ENCODE measurements around the gene CPNE2.

The CPNE2 gene

GRCh38 chr16:57126411-57126810 is 34.0 kb downstream of the CPNE2 start:
- no peak for DNase-seq

GRCh38 chr16:57127037-57127763 is 34.8 kb downstream of the CPNE2 start:
- DNase-seq, result no peak

DNA sequence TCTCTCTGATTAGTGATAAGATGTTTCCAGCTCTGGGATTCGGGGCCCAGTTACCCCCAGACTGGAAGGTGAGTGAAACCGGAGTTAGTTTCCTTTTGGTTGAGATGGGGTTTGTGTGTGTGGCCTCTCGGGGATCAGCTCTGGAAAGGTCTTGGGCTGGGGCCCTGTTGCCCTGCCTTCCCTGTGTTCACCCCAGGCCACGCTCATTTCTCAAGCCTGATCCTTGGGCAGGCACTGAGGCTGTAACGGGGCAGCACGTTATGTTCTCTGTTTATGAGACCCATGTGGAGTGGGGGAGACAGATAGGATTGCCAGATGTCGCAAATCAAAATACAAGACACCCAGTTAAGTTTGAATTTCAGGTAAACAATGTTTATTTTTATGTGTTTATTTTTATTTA is 35.5 kb downstream of the CPNE2 start:
- DNase-seq, result no peak

- DNase-seq, result peak; percentile 30
Measured at GRCh38 chr16:57128771-57129389, 36.5 kb downstream of the CPNE2 start.

GRCh38 chr16:57130950-57131321 is 38.6 kb downstream of the CPNE2 start:
- no peak for DNase-seq

DNA sequence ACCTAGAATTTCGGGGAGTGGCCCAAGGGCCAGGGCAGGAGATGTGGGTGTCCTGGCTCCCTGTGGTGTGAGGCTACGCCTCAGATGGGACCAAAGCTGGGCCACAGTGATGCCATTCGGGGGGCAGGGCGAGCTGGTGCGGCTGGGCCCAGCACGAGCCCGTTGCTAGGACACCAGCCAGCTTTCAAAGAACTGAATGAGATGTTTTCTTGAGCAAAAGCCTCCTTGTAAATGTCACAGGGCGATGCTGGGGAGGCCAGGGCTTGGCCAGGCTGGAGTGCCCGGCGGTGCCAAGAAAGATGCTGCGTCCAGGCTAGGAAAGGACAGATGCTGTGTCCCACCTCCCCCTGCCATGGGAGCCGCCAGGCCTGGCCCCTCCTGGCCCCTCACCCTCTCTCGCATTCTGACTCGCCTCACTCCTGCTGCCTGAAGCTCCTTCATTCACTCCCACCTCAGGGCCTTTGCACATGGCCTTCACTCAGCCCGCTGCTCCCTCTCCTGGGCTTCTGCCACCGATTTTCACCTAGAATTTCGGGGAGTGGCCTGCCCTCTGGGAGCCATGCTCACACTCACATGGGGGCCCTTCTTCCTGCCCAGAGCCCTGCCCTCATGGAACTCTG is 39.1 kb downstream of the CPNE2 start:
- DNase-seq, result no peak

- DNase-seq, result no peak
Measured at GRCh38 chr16:57132470-57132869, 40.1 kb downstream of the CPNE2 start.

GRCh38 chr16:57133031-57133430 is 40.6 kb downstream of the CPNE2 start:
- DNase-seq, result no peak

DNA sequence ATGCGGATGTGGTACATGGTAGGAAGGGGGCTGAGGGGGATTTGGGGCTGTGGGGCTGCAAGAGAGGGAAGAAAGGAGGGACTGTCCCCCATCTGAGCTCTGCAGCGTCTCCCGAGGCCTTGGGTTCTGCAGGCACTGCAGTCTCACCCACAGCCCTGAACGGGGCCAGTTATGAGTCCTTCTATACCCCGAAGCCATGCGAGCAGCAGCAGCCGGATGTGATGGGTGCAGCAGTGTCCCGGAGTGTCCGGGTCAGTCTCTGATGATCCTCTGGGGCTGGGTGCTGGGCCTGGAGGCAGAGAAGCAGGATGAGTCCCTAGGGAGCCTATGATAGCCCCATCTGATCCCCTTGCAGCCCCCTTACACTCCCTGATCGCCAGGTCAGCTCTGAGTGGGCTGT is 41.5 kb downstream of the CPNE2 start:
- no peak for DNase-seq

DNA sequence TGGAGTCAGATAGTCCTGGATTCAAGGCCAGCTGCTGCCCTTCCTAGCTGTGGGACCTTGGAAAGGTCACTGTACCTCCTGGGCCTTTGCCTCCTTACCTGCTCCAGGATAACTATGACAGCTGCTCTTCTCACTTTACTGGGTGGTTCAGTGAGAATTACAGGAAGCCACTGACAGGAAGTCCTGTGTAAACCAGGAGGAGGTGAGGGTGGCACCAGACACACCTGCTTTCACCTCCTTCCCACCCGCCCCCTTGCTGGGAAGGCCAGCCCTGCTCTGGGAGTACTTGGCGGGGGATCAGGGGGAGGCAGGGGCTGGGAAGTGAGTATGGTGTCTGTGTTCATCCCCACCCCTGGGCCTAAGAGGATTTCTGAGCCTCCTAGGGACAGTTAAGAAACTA is 42.6 kb downstream of the CPNE2 start:
- peak; percentile 18 for DNase-seq

- DNase-seq, result no peak
Measured at GRCh38 chr16:57137043-57137442, 44.7 kb downstream of the CPNE2 start.

DNA sequence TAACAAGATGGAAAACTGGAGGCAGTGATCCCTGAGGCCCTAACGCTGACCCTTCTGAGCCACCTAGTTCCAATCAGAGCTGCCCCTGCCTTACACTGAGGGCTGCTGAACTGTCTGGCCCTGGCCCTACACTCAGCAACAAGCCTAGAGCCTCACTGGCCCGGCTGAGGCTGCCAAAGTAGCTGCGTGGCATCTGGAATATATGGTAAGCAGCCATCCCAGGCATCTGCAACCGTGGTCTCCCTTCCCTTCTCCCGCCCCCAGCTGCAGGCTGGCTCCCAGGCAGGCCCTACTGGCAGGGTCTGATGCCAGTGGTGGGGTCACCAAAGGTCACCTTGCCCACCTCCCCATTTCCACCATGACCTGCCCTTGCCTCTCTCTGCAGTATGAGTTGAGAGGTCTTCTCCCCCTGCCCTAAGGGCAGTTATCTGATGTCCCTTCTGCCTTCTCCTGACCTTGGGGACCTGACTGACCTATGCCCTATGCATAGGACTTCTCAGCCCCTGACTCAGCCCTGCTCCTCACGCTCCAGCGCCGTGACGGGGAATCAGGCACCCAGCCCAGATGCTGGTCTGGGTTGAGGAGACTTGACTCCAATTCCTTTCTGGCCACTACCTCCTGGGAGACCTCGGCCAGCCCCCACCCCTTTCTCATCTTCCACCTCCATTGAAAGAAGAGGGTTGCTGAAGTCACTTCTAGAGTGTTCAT is 45.3 kb downstream of the CPNE2 start:
- no peak for DNase-seq

DNA sequence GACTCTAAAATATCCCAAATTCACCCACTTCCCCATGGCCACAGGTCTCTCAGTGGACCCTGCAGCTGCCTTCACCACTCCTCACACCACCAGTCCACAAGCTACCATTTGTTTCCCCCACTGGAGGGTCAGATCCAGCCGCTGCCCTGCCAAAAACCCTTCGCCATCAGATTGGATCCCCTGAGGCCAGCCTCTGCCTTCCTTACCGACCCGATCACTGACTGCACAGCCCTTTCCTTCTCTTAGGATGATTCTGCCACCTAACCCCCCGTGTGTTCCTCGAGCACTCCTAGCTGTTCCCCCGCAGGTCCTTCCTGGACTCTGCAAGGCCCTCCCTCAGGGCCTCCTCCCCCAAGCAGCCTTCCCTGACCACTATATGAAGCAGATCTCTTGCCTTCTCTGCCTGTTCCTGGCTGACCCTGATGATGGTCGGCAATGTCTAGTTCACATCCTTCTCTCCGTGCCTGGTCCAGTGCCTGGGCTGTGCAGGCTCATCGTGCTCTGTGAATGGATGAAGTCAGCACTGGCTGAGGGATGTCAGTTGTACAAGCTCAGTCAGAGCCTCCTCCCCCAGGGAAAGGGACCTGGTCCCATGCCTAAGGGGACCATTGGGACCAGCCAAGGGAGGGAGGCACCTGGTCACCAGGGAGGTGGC is 46.0 kb downstream of the CPNE2 start:
- no peak for DNase-seq

- DNase-seq, result no peak
Measured at GRCh38 chr16:57140931-57141668, 48.7 kb downstream of the CPNE2 start.

GRCh38 chr16:57141822-57142631 is 49.6 kb downstream of the CPNE2 start:
- no peak for DNase-seq

GRCh38 chr16:57143149-57143921 is 51.0 kb downstream of the CPNE2 start:
- DNase-seq, result no peak

DNA sequence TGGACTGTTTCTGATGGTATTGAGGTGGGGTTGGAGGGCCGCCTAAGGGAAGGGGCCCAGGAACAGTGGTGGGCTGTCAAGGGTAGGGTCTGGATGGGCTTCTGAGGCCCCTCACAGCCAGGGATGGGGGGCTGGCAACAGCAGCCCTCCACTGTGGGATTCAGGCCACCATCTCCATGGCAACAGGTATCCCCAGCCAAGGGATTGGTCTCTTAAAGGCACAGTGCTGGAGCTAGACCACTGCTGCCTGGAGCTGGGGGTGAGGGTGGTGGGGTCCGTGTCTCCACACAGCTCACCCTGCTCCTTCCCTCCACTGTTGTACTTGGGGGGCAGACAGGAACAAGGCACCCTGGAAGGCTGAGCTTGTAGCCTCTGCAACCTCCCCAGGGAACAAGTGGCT is 51.6 kb downstream of the CPNE2 start:
- no peak for DNase-seq

GRCh38 chr16:57145046-57146021 is 53.0 kb downstream of the CPNE2 start:
- DNase-seq, result no peak

DNA sequence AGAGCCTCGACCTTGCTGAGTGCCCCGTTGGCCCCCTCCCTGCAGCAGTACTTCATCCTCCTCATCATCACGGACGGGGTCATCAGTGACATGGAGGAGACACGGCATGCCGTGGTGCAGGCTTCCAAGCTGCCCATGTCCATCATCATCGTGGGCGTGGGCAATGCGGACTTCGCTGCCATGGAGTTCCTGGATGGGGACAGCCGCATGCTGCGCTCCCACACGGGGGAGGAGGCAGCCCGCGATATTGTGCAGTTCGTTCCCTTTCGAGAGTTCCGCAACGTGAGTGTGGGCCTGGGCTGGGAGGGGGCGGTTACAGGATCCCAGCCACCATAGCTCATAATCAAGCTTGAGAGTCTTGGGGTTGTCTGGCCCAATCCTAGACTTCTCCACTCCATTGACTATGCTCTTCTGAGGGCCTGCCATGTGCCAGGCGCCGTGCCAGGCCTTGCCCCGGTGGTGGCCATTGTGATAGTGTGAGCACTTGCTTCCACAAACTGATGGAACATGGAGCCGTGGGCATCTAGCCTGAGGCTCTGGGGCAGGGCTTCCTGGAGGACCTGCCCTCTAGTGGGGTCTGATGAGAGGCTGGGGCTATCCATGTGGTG is 53.8 kb downstream of the CPNE2 start:
- DNase-seq, result no peak
